ENCODE results near the gene NID2.
A peak's percentile ranks its signal among the peaks of the same experiment; 100 is the strongest.

The NID2 gene

GRCh38 chr14:52051871-52052270 lies 17.0 kb downstream of the NID2 start:
- no peak for DNase-seq

- no peak for DNase-seq
Observed at GRCh38 chr14:52051251-52051650, 17.6 kb downstream of the NID2 start.

- DNase-seq, result no peak
Observed at GRCh38 chr14:52049721-52050588, 18.9 kb downstream of the NID2 start.

GRCh38 chr14:52049271-52049670 lies 19.6 kb downstream of the NID2 start:
- DNase-seq, result no peak

GRCh38 chr14:52048641-52049204 lies 20.1 kb downstream of the NID2 start:
- DNase-seq, result no peak

- DNase-seq, result no peak
Observed at GRCh38 chr14:52048116-52048515, 20.7 kb downstream of the NID2 start.

- DNase-seq, result no peak
Observed at GRCh38 chr14:52046376-52046917, 22.4 kb downstream of the NID2 start.

GRCh38 chr14:52044791-52045522 lies 23.9 kb downstream of the NID2 start:
- DNase-seq, result no peak

- DNase-seq, result peak; percentile 36
Observed at GRCh38 chr14:52043690-52044089, 25.2 kb downstream of the NID2 start.

- no peak for DNase-seq
Observed at GRCh38 chr14:52042371-52043289, 26.2 kb downstream of the NID2 start.

GRCh38 chr14:52040598-52040997 lies 28.3 kb downstream of the NID2 start:
- no peak for DNase-seq

- no peak for DNase-seq
Observed at GRCh38 chr14:52039124-52039815, 29.6 kb downstream of the NID2 start.

- DNase-seq, result no peak
Observed at GRCh38 chr14:52033101-52033642, 35.7 kb downstream of the NID2 start.

- no peak for DNase-seq
Observed at GRCh38 chr14:52032204-52032801, 36.6 kb downstream of the NID2 start.

- DNase-seq, result no peak
Observed at GRCh38 chr14:52031781-52032180, 37.1 kb downstream of the NID2 start.

GRCh38 chr14:52029881-52030280 lies 39.0 kb downstream of the NID2 start:
- no peak for DNase-seq

- DNase-seq, result no peak
Observed at GRCh38 chr14:52026901-52027300, 42.0 kb downstream of the NID2 start.

GRCh38 chr14:52026017-52026660 lies 42.7 kb downstream of the NID2 start:
- DNase-seq, result no peak

- DNase-seq, result no peak
Observed at GRCh38 chr14:52025310-52025709, 43.5 kb downstream of the NID2 start.

- no peak for DNase-seq
Observed at GRCh38 chr14:52023518-52023917, 45.3 kb downstream of the NID2 start.

Measured in hematopoietic multipotent progenitor cell treated with erythropoietin and hydrocortisone succinate and interleukin-3 and kit ligand, for 8 days (in vitro differentiated cells).